Measurements from ENCODE around the gene F7. TPM values are rescaled to one million over a fixed set of nuclear protein-coding genes. Genes with fewer than 3 reads are reported as not detected.

Gene F7
- polyA plus RNA-seq, 2 of the 4 experiments (the other 2 are of a cell fraction), result 0.26 to 0.65 TPM

- TF ChIP-seq BCL3 (IDR thresholded peaks at IDR 0.05) (no peak), ZNF302 (CRISPR knock-in tag; IDR thresholded peaks at IDR 0.05) (no peak), TP53 (CRISPR knock-in tag; IDR thresholded peaks at IDR 0.05) (no peak), KDM1A (IDR thresholded peaks at IDR 0.05; ENCODE audit: low read depth) (no peak), RNF2 (IDR thresholded peaks at IDR 0.05; ENCODE audit: borderline replicate concordance, low read depth) (no peak), SMC3 (IDR thresholded peaks at IDR 0.05) (no peak), MAZ (IDR thresholded peaks at IDR 0.05; ENCODE audit: borderline replicate concordance, low read depth, low read length) (no peak), ZFP36 (IDR thresholded peaks at IDR 0.05; ENCODE audit: borderline replicate concordance, partially characterized antibody) (no peak), FOSB (CRISPR knock-in tag; IDR thresholded peaks at IDR 0.05) (no peak), CBX8 (IDR thresholded peaks at IDR 0.05) (no peak)
Measured at GRCh38 chr13:113061271-113061625, 44.3 kb upstream of the F7 start (continued).

GRCh38 chr13:113061796-113062425 lies 43.7 kb upstream of the F7 start:
- no peak for DNase-seq (ENCODE audit: low read depth in 1 of 2, low spot score in 1 of 2)
- FAIRE-seq, result no peak
- H3K4me3 ChIP-seq, result no peak overlapping the region
- no peaks in the 10 kb centered on the region for H3K4me1 ChIP-seq
- POLR2A ChIA-PET, result no interaction called here
- WGBS (ENCODE audit: missing lambda C conversion rate), result 26% methylated on average over 6 of the region's 14 CpGs
- no peak overlapping the region for H3K4me2 ChIP-seq
- TF ChIP-seq ELK1 (IDR thresholded peaks at IDR 0.05; ENCODE audit: low read depth, low read length) (no peak), EHMT2 (IDR thresholded peaks at IDR 0.05; ENCODE audit: low read depth) (no peak), SREBF2 (IDR thresholded peaks at IDR 0.05) (no peak), ZSCAN20 (CRISPR knock-in tag; IDR thresholded peaks at IDR 0.05) (no peak), NR3C1 (IDR thresholded peaks at IDR 0.05) (no peak), ZC3H11A (IDR thresholded peaks at IDR 0.05) (no peak), JUNB (IDR thresholded peaks at IDR 0.05) (no peak), CEBPB (IDR thresholded peaks at IDR 0.05) (no peak), CBX2 (IDR thresholded peaks at IDR 0.05; ENCODE audit: borderline replicate concordance, low read depth) (no peak)
- H3K9me3 ChIP-seq, result peaks cover 4% of the 10 kb centered on the region; the same call in 1 of the 3 replicates
- CTCF ChIA-PET, result interaction anchor here (1.0 to 1.3 kb wide), 2 partner anchors 26 to 28 kb away, joined by 3 to 4 read pairs; no protein-coding TSS in a partner anchor
- no peak overlapping the region for H3K27ac ChIP-seq
- 0 out of 6 replicates have a peak, but pooled peaks of 1 of the 2 experiments have one; percentile 5 for ATAC-seq

- Histone ChIP-seq H3K4me1 (no peaks in the 10 kb centered on the region), H3K4me2 (no peak overlapping the region), H3K27ac (no peak overlapping the region), H3K4me3 (no peak overlapping the region), H3K9me3 (no peaks in the 10 kb centered on the region; the same call in 2 of the 3 replicates)
- WGBS (ENCODE audit: missing lambda C conversion rate), result 65% methylated on average over 14 of the region's 14 CpGs
- ChIA-PET POLR2A (no interaction called here), CTCF (interaction anchor here (1.3 kb wide), 2 partner anchors 12 to 27 kb away, joined by 3 to 4 read pairs; no protein-coding TSS in a partner anchor)
- DNase-seq (ENCODE audit: low read depth in 1 of 2, low spot score in 1 of 2) (no peak), ATAC-seq (no peak), FAIRE-seq (no peak)
- TF ChIP-seq KDM5A (IDR thresholded peaks at IDR 0.05) (no peak), CBX8 (IDR thresholded peaks at IDR 0.05) (no peak), FOXS1 (CRISPR knock-in tag; IDR thresholded peaks at IDR 0.05) (no peak), FOSB (CRISPR knock-in tag; IDR thresholded peaks at IDR 0.05) (no peak), EHMT2 (IDR thresholded peaks at IDR 0.05; ENCODE audit: low read depth) (no peak), ZSCAN20 (CRISPR knock-in tag; IDR thresholded peaks at IDR 0.05) (no peak), EP300 (IDR thresholded peaks at IDR 0.05) (no peak), HEYL (CRISPR knock-in tag; IDR thresholded peaks at IDR 0.05) (no peak), RARB (CRISPR knock-in tag; IDR thresholded peaks at IDR 0.05) (no peak), JUNB (IDR thresholded peaks at IDR 0.05) (no peak), NFE2L2 (conservative IDR thresholded peaks at IDR 0.05; ENCODE audit: low read length) (no peak)
Measured at GRCh38 chr13:113062691-113063090, 42.9 kb upstream of the F7 start.

Data from A549 (cell line).